DOHH2 (cell line): ENCODE results near the gene FTO.

Experiments used
- H3F3A ChIP-seq: fragments of 200-600 bp; sonication (generic), shearing (Covaris generic); 2 replicates; pipeline ENCODE4 v1.6.0; 2016; ENCODE audit warnings: antibody characterized with exemption, mild to moderate bottlenecking; ENCODE audit not compliant: control insufficient read depth, insufficient read depth
- H3K27ac ChIP-seq: fragments of 200-600 bp; sonication (generic); 2 replicates; pipeline ENCODE4 v1.5.1; 2014; ENCODE audit warnings: low read depth, mild to moderate bottlenecking, low read length, moderate library complexity
- H3K27me3 ChIP-seq: fragments of 200-600 bp; sonication (generic); 2 replicates; pipeline ENCODE4 v1.6.1; 2014; ENCODE audit warnings: mild to moderate bottlenecking, low read length, mixed read lengths; ENCODE audit not compliant: control insufficient read depth
- H3K36me3 ChIP-seq: fragments of 200-600 bp; sonication (generic); 2 replicates; pipeline ENCODE4 v1.6.1; 2014; ENCODE audit warnings: mild to moderate bottlenecking, low read length, moderate library complexity, mixed read lengths; ENCODE audit not compliant: control insufficient read depth
- H3K4me1 ChIP-seq: fragments of 200-600 bp; sonication (generic); 2 replicates; pipeline ENCODE4 v1.6.1; 2014; ENCODE audit warnings: mild to moderate bottlenecking, low read length, mixed read lengths; ENCODE audit not compliant: control insufficient read depth
- H3K4me2 ChIP-seq: fragments of 200-600 bp; sonication (generic); 2 replicates; pipeline ENCODE4 v1.6.0; 2014; ENCODE audit warnings: mild to moderate bottlenecking, low read length, moderate library complexity
- H3K4me3 ChIP-seq: fragments of 200-600 bp; sonication (generic); 2 replicates; pipeline ENCODE4 v1.5.1; 2014; ENCODE audit warnings: mild to moderate bottlenecking, low read length, mixed read lengths
- H3K79me2 ChIP-seq: fragments of 200-600 bp; sonication (generic); 2 replicates; pipeline ENCODE4 v1.6.1; 2014; ENCODE audit warnings: mild to moderate bottlenecking, low read length, mixed read lengths; ENCODE audit not compliant: control insufficient read depth
- H3K9me2 ChIP-seq: fragments of 200-600 bp; sonication (generic); replicated peaks from 2 replicates; pipeline ENCODE4 v1.6.1; 2014; ENCODE audit warnings: mild to moderate bottlenecking, low read length, mixed read lengths; ENCODE audit not compliant: control insufficient read depth
- H3K9me3 ChIP-seq: fragments of 200-600 bp; sonication (generic); 2 replicates; pipeline ENCODE4 v1.6.1; 2014; ENCODE audit warnings: antibody characterized with exemption, low read length, mixed read lengths; ENCODE audit not compliant: control insufficient read depth, insufficient read depth
- H4K20me1 ChIP-seq: fragments of 200-600 bp; sonication (generic); 2 replicates; pipeline ENCODE4 v1.6.0; 2014; ENCODE audit warnings: low read depth, mild to moderate bottlenecking, antibody characterized with exemption, low read length, moderate library complexity; ENCODE audit not compliant: control insufficient read depth, insufficient read depth
- EZH2phosphoT487 ChIP-seq: fragments of 200-600 bp; sonication (generic); IDR thresholded peaks from 2 replicates; pipeline ENCODE4 v1.6.1; 2017; ENCODE audit warnings: borderline replicate concordance, mild to moderate bottlenecking, antibody characterized with exemption, low read length, moderate library complexity, mixed read lengths
- TF ChIP-seq, protein P1 (sequence below): fragments of 200-600 bp; sonication (generic); IDR thresholded peaks from one replicate; pipeline ENCODE4 v1.5.1; 2014; ENCODE audit warnings: antibody characterized with exemption, mild to moderate bottlenecking, low read depth, low read length; ENCODE audit not compliant: poor library complexity, severe bottlenecking

Gene FTO

DNA sequence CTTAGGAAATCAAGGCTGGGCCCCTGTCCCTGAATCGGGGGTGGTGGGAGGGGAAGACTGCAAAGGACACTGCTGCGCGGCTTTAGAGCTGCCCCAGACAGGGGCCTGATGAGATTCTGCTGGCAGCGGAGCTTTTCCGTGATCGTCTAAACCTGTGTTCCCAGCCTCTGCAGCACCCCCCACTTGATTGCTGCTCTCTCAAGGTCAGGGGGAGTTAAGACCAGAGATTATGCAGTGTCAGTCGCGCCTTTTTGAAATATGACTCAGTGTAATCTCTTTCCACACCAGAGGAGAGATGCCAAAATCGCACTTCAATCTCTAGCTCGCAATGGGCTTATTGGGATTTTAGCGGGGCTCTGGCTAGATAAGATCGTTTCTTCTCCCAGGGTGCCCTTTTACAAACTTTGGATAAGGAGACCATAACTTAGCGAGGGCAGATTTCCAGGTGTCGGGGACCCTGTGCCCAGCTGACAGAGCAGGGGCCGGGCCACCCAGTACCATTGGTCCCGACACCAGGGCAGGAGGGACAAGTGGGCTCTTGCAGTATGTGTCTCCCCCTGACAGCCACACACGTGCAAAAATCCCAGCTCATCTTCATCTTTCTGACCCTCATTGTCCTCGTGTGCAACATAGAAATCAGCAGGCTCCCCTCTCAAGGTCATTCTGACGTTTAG is 495.7 kb downstream of the FTO start:
- H3K9me3 ChIP-seq = peaks cover 4% of the 10 kb centered on the region; the same call in 1 of the 2 replicates
- no peak for TF ChIP-seq EZH2phosphoT487
- TF ChIP-seq, protein P1, sequence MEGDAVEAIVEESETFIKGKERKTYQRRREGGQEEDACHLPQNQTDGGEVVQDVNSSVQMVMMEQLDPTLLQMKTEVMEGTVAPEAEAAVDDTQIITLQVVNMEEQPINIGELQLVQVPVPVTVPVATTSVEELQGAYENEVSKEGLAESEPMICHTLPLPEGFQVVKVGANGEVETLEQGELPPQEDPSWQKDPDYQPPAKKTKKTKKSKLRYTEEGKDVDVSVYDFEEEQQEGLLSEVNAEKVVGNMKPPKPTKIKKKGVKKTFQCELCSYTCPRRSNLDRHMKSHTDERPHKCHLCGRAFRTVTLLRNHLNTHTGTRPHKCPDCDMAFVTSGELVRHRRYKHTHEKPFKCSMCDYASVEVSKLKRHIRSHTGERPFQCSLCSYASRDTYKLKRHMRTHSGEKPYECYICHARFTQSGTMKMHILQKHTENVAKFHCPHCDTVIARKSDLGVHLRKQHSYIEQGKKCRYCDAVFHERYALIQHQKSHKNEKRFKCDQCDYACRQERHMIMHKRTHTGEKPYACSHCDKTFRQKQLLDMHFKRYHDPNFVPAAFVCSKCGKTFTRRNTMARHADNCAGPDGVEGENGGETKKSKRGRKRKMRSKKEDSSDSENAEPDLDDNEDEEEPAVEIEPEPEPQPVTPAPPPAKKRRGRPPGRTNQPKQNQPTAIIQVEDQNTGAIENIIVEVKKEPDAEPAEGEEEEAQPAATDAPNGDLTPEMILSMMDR = no peak
- H4K20me1 ChIP-seq = no peaks in the 10 kb centered on the region
- H3K79me2 ChIP-seq = no peaks in the 10 kb centered on the region
- no peaks in the 10 kb centered on the region for H3K9me2 ChIP-seq
- no peaks in the 10 kb centered on the region for H3K36me3 ChIP-seq
- H3K4me1 ChIP-seq = no peaks in the 10 kb centered on the region
- H3K27ac ChIP-seq = no peak overlapping the region
- no peaks in the 10 kb centered on the region for H3K27me3 ChIP-seq
- no peak overlapping the region for H3K4me2 ChIP-seq
- H3K4me3 ChIP-seq = no peak overlapping the region
- no peaks in the 10 kb centered on the region for H3F3A ChIP-seq

DNA sequence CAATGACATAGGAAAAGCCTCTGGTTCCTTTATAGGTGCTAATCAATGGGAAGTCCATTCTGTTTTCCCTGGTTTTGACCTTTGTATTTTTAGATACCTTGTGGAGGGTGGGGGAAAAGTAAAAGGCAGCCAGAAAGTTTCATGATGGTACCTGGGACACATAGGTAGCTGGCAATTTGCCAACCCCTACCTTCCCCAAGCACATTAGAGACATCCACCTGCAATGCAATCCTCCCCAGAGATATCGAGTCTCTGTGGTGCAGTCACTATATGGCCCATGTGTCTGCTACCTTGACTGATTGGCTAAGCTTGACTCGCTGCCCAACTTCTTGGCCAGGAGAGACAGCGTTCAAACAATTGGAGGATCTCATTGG is 496.2 kb downstream of the FTO start:
- H3K79me2 ChIP-seq = no peaks in the 10 kb centered on the region
- H3K4me2 ChIP-seq = no peak overlapping the region
- peaks cover 4% of the 10 kb centered on the region; the same call in 1 of the 2 replicates for H3K9me3 ChIP-seq
- H3K27me3 ChIP-seq = no peaks in the 10 kb centered on the region
- H4K20me1 ChIP-seq = no peaks in the 10 kb centered on the region
- H3K4me1 ChIP-seq = no peaks in the 10 kb centered on the region
- no peak overlapping the region for H3K27ac ChIP-seq
- H3K4me3 ChIP-seq = no peak overlapping the region
- no peaks in the 10 kb centered on the region for H3F3A ChIP-seq
- H3K9me2 ChIP-seq = no peaks in the 10 kb centered on the region
- TF ChIP-seq, protein P1 = no peak
- no peak for TF ChIP-seq EZH2phosphoT487
- no peaks in the 10 kb centered on the region for H3K36me3 ChIP-seq

DNA sequence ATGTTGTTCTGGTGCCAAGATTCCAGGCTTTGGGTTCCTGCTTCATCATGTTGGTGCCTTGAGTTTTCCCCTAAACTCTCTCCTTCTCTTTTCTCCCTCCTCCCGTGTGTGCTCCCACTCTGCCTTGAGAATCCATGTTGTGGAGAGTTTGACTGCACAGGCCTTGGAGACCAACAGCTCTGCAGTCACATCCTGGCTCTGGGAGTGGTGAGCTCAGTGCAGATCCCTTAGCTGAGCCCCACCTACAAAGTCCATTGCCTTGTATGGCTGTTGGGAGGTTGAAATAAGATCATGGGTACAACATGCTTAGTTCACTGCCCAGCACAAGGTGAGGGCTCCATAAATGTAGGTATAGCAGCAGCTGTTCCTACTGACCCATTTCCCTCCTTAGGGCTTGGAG is 496.8 kb downstream of the FTO start:
- peaks cover 4% of the 10 kb centered on the region; the same call in 1 of the 2 replicates for H3K9me3 ChIP-seq
- TF ChIP-seq, protein P1 = no peak
- TF ChIP-seq EZH2phosphoT487 = no peak
- no peaks in the 10 kb centered on the region for H3K9me2 ChIP-seq
- H3K4me3 ChIP-seq = no peak overlapping the region
- H3K27ac ChIP-seq = no peak overlapping the region
- H3K36me3 ChIP-seq = no peaks in the 10 kb centered on the region
- H4K20me1 ChIP-seq = no peaks in the 10 kb centered on the region
- no peaks in the 10 kb centered on the region for H3K27me3 ChIP-seq
- no peak overlapping the region for H3K4me2 ChIP-seq
- H3K79me2 ChIP-seq = no peaks in the 10 kb centered on the region
- no peaks in the 10 kb centered on the region for H3K4me1 ChIP-seq
- no peaks in the 10 kb centered on the region for H3F3A ChIP-seq
